Lower leg skin (tissue), 3 donors: ENCODE results near the gene SUSD4.

Experiments used
- CTCF ChIP-seq, 3 donors: fragments of 450-650 bp; IDR thresholded peaks; one replicate each; pipeline ENCODE4 v1.5.1; 2016; ENCODE audit warnings: antibody characterized with exemption in 3 of 3, mild to moderate bottlenecking in 3 of 3, moderate library complexity in 2 of 3
- POLR2A ChIP-seq, 2 donors: fragments of 450-650 bp; IDR thresholded peaks; one replicate each; pipeline ENCODE4 v1.6.1; 2016 to 2017; ENCODE audit warnings: antibody characterized with exemption in 2 of 2, mild to moderate bottlenecking in 1 of 2, moderate library complexity in 1 of 2

GRCh38 chr1:223337174-223337869 lies 26.7 kb downstream of the SUSD4 start:
- TF ChIP-seq CTCF (IDR thresholded peaks at IDR 0.05): no peak
- no peak for TF ChIP-seq POLR2A (IDR thresholded peaks at IDR 0.05)
